ENCODE data around the gene TSC2.

The TSC2 gene

GRCh38 chr16:2047330-2048115, at the start of gene TSC2, which contains the start of gene NTHL1:
Gene TSC2 (plus strand): TSS chr16:2047985. CDS start chr16:2048616, 631 bp downstream.
Gene NTHL1 (minus strand): TSS chr16:2047834. CDS start chr16:2047823, 11 bp downstream.
- peak; percentile 78 to 93 for DNase-seq (ENCODE audit: low read depth in 1 of 2, low spot score in 1 of 2)

GRCh38 chr16:1998360-1998835, 49.4 kb upstream of the TSC2 start:
- no peak for DNase-seq (ENCODE audit: low read depth in 1 of 2, low spot score in 1 of 2)

- DNase-seq (ENCODE audit: low read depth in 1 of 2, low spot score in 1 of 2): no peak
These were observed 48.7 kb upstream of the TSC2 start for GRCh38 chr16:1998852-1999801.

GRCh38 chr16:1999866-2000514, 47.8 kb upstream of the TSC2 start:
- no peak for DNase-seq (ENCODE audit: low read depth in 1 of 2, low spot score in 1 of 2)

- DNase-seq (ENCODE audit: low read depth in 1 of 2, low spot score in 1 of 2): no peak
These were observed 46.8 kb upstream of the TSC2 start for GRCh38 chr16:2001035-2001434.

- DNase-seq (ENCODE audit: low read depth in 1 of 2, low spot score in 1 of 2): no peak
These were observed 46.1 kb upstream of the TSC2 start for GRCh38 chr16:2001456-2002355.

GRCh38 chr16:2002406-2003230, 45.2 kb upstream of the TSC2 start:
- DNase-seq (ENCODE audit: low read depth in 1 of 2, low spot score in 1 of 2): no peak

GRCh38 chr16:2003231-2003826, 44.5 kb upstream of the TSC2 start:
- DNase-seq (ENCODE audit: low read depth in 1 of 2, low spot score in 1 of 2): no peak

GRCh38 chr16:2003827-2004641, 43.8 kb upstream of the TSC2 start:
- DNase-seq (ENCODE audit: low read depth in 1 of 2, low spot score in 1 of 2): peak; percentile 72 to 81

- no peak for DNase-seq (ENCODE audit: low read depth in 1 of 2, low spot score in 1 of 2)
These were observed 42.8 kb upstream of the TSC2 start for GRCh38 chr16:2004795-2005517.

- no peak for DNase-seq (ENCODE audit: low read depth in 1 of 2, low spot score in 1 of 2)
These were observed 42.1 kb upstream of the TSC2 start for GRCh38 chr16:2005646-2006045.

- no peak for DNase-seq (ENCODE audit: low read depth in 1 of 2, low spot score in 1 of 2)
These were observed 41.5 kb upstream of the TSC2 start for GRCh38 chr16:2006317-2006716.

- no peak for DNase-seq (ENCODE audit: low read depth in 1 of 2, low spot score in 1 of 2)
These were observed 40.5 kb upstream of the TSC2 start for GRCh38 chr16:2007081-2007836.

GRCh38 chr16:2008009-2008526, 39.7 kb upstream of the TSC2 start:
- DNase-seq (ENCODE audit: low read depth in 1 of 2, low spot score in 1 of 2): no peak

GRCh38 chr16:2008631-2009163, 39.1 kb upstream of the TSC2 start:
- no peak for DNase-seq (ENCODE audit: low read depth in 1 of 2, low spot score in 1 of 2)

- DNase-seq (ENCODE audit: low read depth in 1 of 2, low spot score in 1 of 2): no peak
These were observed 38.5 kb upstream of the TSC2 start for GRCh38 chr16:2009164-2009711.
